Measurements from ENCODE around the gene HTR5A.

HTR5A gene

GRCh38 chr7:155090684-155091083, 20.6 kb downstream of the HTR5A start:
- Histone ChIP-seq H3K27me3 (no peaks in the 10 kb centered on the region), H3K36me3 (no peaks in the 10 kb centered on the region), H3K4me1 (ENCODE audit: control insufficient read depth in 1 of 2, insufficient read depth in 1 of 2, low read depth in 1 of 2, low read length in 1 of 2) (no peaks in the 10 kb centered on the region), H3K27ac (no peak overlapping the region), H3K9me3 (no peaks in the 10 kb centered on the region), H3K4me3 (ENCODE audit: low read depth in 1 of 2, low read length in 1 of 2) (no peak overlapping the region)
- TF ChIP-seq CTCF (IDR thresholded peaks at IDR 0.05), result no peak

GRCh38 chr7:155093596-155093995, 23.5 kb downstream of the HTR5A start:
- no peaks in the 10 kb centered on the region for H3K9me3 ChIP-seq
- H3K36me3 ChIP-seq, result no peaks in the 10 kb centered on the region
- no peak overlapping the region for H3K27ac ChIP-seq
- H3K4me3 ChIP-seq (ENCODE audit: low read depth in 1 of 2, low read length in 1 of 2), result no peak overlapping the region
- H3K4me1 ChIP-seq (ENCODE audit: control insufficient read depth in 1 of 2, insufficient read depth in 1 of 2, low read depth in 1 of 2, low read length in 1 of 2), result no peaks in the 10 kb centered on the region
- TF ChIP-seq CTCF (IDR thresholded peaks at IDR 0.05), result no peak
- no peaks in the 10 kb centered on the region for H3K27me3 ChIP-seq

- H3K27ac ChIP-seq, result no peak overlapping the region
- H3K4me1 ChIP-seq (ENCODE audit: control insufficient read depth in 1 of 2, insufficient read depth in 1 of 2, low read depth in 1 of 2, low read length in 1 of 2), result no peaks in the 10 kb centered on the region
- no peak overlapping the region for H3K4me3 ChIP-seq (ENCODE audit: low read depth in 1 of 2, low read length in 1 of 2)
- no peak for TF ChIP-seq CTCF (IDR thresholded peaks at IDR 0.05)
- H3K27me3 ChIP-seq, result no peaks in the 10 kb centered on the region
- H3K9me3 ChIP-seq, result no peaks in the 10 kb centered on the region
- no peaks in the 10 kb centered on the region for H3K36me3 ChIP-seq
These were observed 24.6 kb downstream of the HTR5A start for GRCh38 chr7:155094636-155095135.

GRCh38 chr7:155097338-155097737, 27.2 kb downstream of the HTR5A start:
- Histone ChIP-seq H3K4me3 (ENCODE audit: low read depth in 1 of 2, low read length in 1 of 2) (no peak overlapping the region), H3K36me3 (no peaks in the 10 kb centered on the region), H3K9me3 (no peaks in the 10 kb centered on the region), H3K4me1 (ENCODE audit: control insufficient read depth in 1 of 2, insufficient read depth in 1 of 2, low read depth in 1 of 2, low read length in 1 of 2) (no peaks in the 10 kb centered on the region), H3K27ac (no peak overlapping the region), H3K27me3 (no peaks in the 10 kb centered on the region)
- TF ChIP-seq CTCF (IDR thresholded peaks at IDR 0.05), result no peak

GRCh38 chr7:155103839-155104238, 33.7 kb downstream of the HTR5A start:
- no peak for TF ChIP-seq CTCF (IDR thresholded peaks at IDR 0.05)
- Histone ChIP-seq H3K27me3 (no peaks in the 10 kb centered on the region), H3K9me3 (no peaks in the 10 kb centered on the region), H3K4me3 (ENCODE audit: low read depth in 1 of 2, low read length in 1 of 2) (no peak overlapping the region), H3K36me3 (no peaks in the 10 kb centered on the region), H3K27ac (no peak overlapping the region), H3K4me1 (ENCODE audit: control insufficient read depth in 1 of 2, insufficient read depth in 1 of 2, low read depth in 1 of 2, low read length in 1 of 2) (no peaks in the 10 kb centered on the region)

GRCh38 chr7:155104913-155105312, 34.8 kb downstream of the HTR5A start:
- H3K27ac ChIP-seq, result no peak overlapping the region
- no peak for TF ChIP-seq CTCF (IDR thresholded peaks at IDR 0.05)
- H3K9me3 ChIP-seq, result no peaks in the 10 kb centered on the region

More at GRCh38 chr7:155104913-155105312, 34.8 kb downstream of the HTR5A start:
- Histone ChIP-seq H3K4me3 (ENCODE audit: low read depth in 1 of 2, low read length in 1 of 2) (no peak overlapping the region), H3K4me1 (ENCODE audit: control insufficient read depth in 1 of 2, insufficient read depth in 1 of 2, low read depth in 1 of 2, low read length in 1 of 2) (no peaks in the 10 kb centered on the region), H3K36me3 (no peaks in the 10 kb centered on the region), H3K27me3 (no peaks in the 10 kb centered on the region)
